Measurements from ENCODE around the gene SIDT1. TPM values are rescaled to one million over a fixed set of nuclear protein-coding genes. Genes with fewer than 3 reads are reported as not detected.

Gene SIDT1
- total RNA-seq, 1 experiment from 2014 or later, result 0.17 TPM

Other genes starting within 250 kb of the SIDT1 start
- 0.37 and 1.5 TPM in 2 replicates for gene CFAP44, start 91.1 kb upstream of the SIDT1 start, total RNA-seq (2014; rRNA removed; shearing (Covaris generic))
- 24.9 and 26.5 TPM in 2 replicates for gene SPICE1, start 17.4 kb upstream of the SIDT1 start, total RNA-seq (2014; rRNA removed; shearing (Covaris generic))
- 9.9 and 13.8 TPM in 2 replicates for gene USF3, start 164.1 kb downstream of the SIDT1 start, total RNA-seq (2014; rRNA removed; shearing (Covaris generic))
- 218 and 303 TPM in 2 replicates for gene NAA50, start 213.7 kb downstream of the SIDT1 start, total RNA-seq (2014; rRNA removed; shearing (Covaris generic))
- gene ATP6V1A, start 214.5 kb downstream of the SIDT1 start, total RNA-seq (2014; rRNA removed; shearing (Covaris generic)), result 93.9 and 115 TPM in 2 replicates

Data from M059J (cell line).